Neural cell (in vitro differentiated cells): ENCODE results near the gene TRIM15. TPM values are rescaled to one million over a fixed set of nuclear protein-coding genes. Genes with fewer than 3 reads are reported as not detected.

ENCODE experiments used
- H2AFZ ChIP-seq: fragments of 200-600, 300-800 bp; sonication (generic), shearing (Covaris generic); 2 replicates; pipeline ENCODE4 v1.6.0; 2014; ENCODE audit warnings: low read depth, mild to moderate bottlenecking, antibody characterized with exemption, low read length, moderate library complexity
- H3F3A ChIP-seq: fragments of 200-600 bp; shearing (Covaris generic); 2 replicates; pipeline ENCODE4 v1.6.1; 2016; ENCODE audit warnings: mild to moderate bottlenecking, moderate library complexity, mixed read lengths, antibody characterized with exemption, low read length; ENCODE audit not compliant: insufficient read depth, poor library complexity, severe bottlenecking
- H3K27ac ChIP-seq: fragments of 200-600, 300-800 bp; sonication (generic), shearing (Covaris generic); 2 replicates; pipeline ENCODE4 v1.5.1; 2014; ENCODE audit warnings: mild to moderate bottlenecking, low read length, moderate library complexity
- H3K27me3 ChIP-seq: fragments of 300-800, 200-600 bp; sonication (generic), shearing (Covaris generic); 2 replicates; pipeline ENCODE4 v1.6.0; 2014; ENCODE audit warnings: mild to moderate bottlenecking, low read depth, low read length, moderate library complexity; ENCODE audit not compliant: insufficient read depth
- H3K36me3 ChIP-seq: fragments of 300-800, 200-600 bp; sonication (generic), shearing (Covaris generic); 2 replicates; pipeline ENCODE4 v1.5.1; 2014; ENCODE audit warnings: mild to moderate bottlenecking, antibody characterized with exemption, low read length, moderate library complexity; ENCODE audit not compliant: insufficient read depth
- H3K4me2 ChIP-seq: fragments of 300-800, 200-600 bp; sonication (generic), shearing (Covaris generic); 2 replicates; pipeline ENCODE4 v1.6.0; 2014; ENCODE audit warnings: mild to moderate bottlenecking, low read length
- H3K4me3 ChIP-seq: fragments of 300-800, 200-600 bp; sonication (generic), shearing (Covaris generic); 2 replicates; pipeline ENCODE4 v1.5.1; 2014; ENCODE audit warnings: mild to moderate bottlenecking, low read length, moderate library complexity
- H3K79me2 ChIP-seq: fragments of 200-600 bp; shearing (Covaris generic); replicated peaks from 2 replicates; pipeline ENCODE4 v1.6.0; 2014; ENCODE audit warnings: mild to moderate bottlenecking, low read length, moderate library complexity; ENCODE audit not compliant: insufficient read depth
- H3K9ac ChIP-seq: fragments of 300-800, 200-600 bp; sonication (generic), shearing (Covaris generic); 2 replicates; pipeline ENCODE4 v1.6.1; 2016; ENCODE audit warnings: mild to moderate bottlenecking, low read length, mixed read lengths
- H3K9me2 ChIP-seq: fragments of 200-600 bp; shearing (Covaris generic); 2 replicates; pipeline ENCODE4 v1.6.1; 2016; ENCODE audit warnings: mild to moderate bottlenecking, low read length, mixed read lengths; ENCODE audit not compliant: insufficient read depth
- H3K9me3 ChIP-seq: fragments of 200-600, 300-800 bp; sonication (generic), shearing (Covaris generic); 2 replicates; pipeline ENCODE4 v1.6.1; 2016; ENCODE audit warnings: mild to moderate bottlenecking, mixed run types, low read length, moderate library complexity, mixed read lengths
- H4K20me1 ChIP-seq: fragments of 200-600 bp; shearing (Covaris generic); 2 replicates; pipeline ENCODE4 v1.6.1; 2016; ENCODE audit warnings: mild to moderate bottlenecking, mixed run types; ENCODE audit not compliant: insufficient read depth
- CTCF ChIP-seq: fragments of 450-650 bp; IDR thresholded peaks from 2 replicates; pipeline ENCODE4 v1.5.1; 2014; ENCODE audit warnings: antibody characterized with exemption, mild to moderate bottlenecking, moderate library complexity; ENCODE audit not compliant: poor library complexity, severe bottlenecking
- EP300 ChIP-seq: fragments of 450-650 bp; conservative IDR thresholded peaks from 2 replicates; pipeline ENCODE4 v1.6.1; 2014; ENCODE audit warnings: antibody characterized with exemption, mild to moderate bottlenecking, moderate library complexity; ENCODE audit not compliant: poor library complexity, severe bottlenecking
- EZH2 ChIP-seq: fragments of 200-600, 300-800 bp; shearing (Covaris generic), sonication (generic); IDR thresholded peaks from 2 replicates; pipeline ENCODE4 v1.6.1; 2014; ENCODE audit warnings: antibody characterized with exemption, low read length, borderline replicate concordance, mild to moderate bottlenecking; ENCODE audit not compliant: insufficient read depth, poor library complexity, severe bottlenecking
- MXI1 ChIP-seq: fragments of 450-650 bp; conservative IDR thresholded peaks from 2 replicates; pipeline ENCODE4 v1.6.1; 2014; ENCODE audit warnings: antibody characterized with exemption, mild to moderate bottlenecking; ENCODE audit not compliant: poor library complexity, severe bottlenecking
- POLR2AphosphoS5 ChIP-seq: IDR thresholded peaks from 2 replicates; pipeline ENCODE4 v1.6.1; 2012
- RAD21 ChIP-seq: fragments of 450-650 bp; conservative IDR thresholded peaks from 2 replicates; pipeline ENCODE4 v1.6.1; 2014; ENCODE audit warnings: antibody characterized with exemption, mild to moderate bottlenecking, moderate library complexity
- REST ChIP-seq: IDR thresholded peaks from 2 replicates; pipeline ENCODE4 v1.6.1; 2012; ENCODE audit warnings: borderline replicate concordance
- SMC3 ChIP-seq: fragments of 450-650 bp; conservative IDR thresholded peaks from 2 replicates; pipeline ENCODE4 v1.6.1; 2014; ENCODE audit warnings: antibody characterized with exemption, mild to moderate bottlenecking, moderate library complexity; ENCODE audit not compliant: poor library complexity
- TAF1 ChIP-seq: IDR thresholded peaks from 2 replicates; pipeline ENCODE4 v1.6.1; 2012; ENCODE audit warnings: low read depth
- polyA minus RNA-seq: library from RNA; depleted of rRNA, polyadenylated mRNA; stranded (reverse); fragments of >200 nt; gene quantifications from 2 replicates; pipeline ENCODE4 v1.2.3, GENCODE V29; 2014
- polyA plus RNA-seq: library from polyadenylated mRNA; depleted of rRNA; stranded (reverse); fragments of >200 nt; gene quantifications from 2 replicates; pipeline ENCODE4 v1.2.3, GENCODE V29; 2014

The TRIM15 gene
- not detected in 2 replicates for polyA plus RNA-seq
- not detected in 2 replicates for polyA minus RNA-seq

GRCh38 chr6:30163090-30163917, at the start of gene TRIM15:
Gene TRIM15, plus strand, starts transcription at chr6:30163546. Its CDS starts 139 bp downstream, at chr6:30163685.
- no peaks in the 10 kb centered on the region for H3K9me3 ChIP-seq
- TF ChIP-seq POLR2AphosphoS5 = no peak

GRCh38 chr6:30113841-30114240, 49.5 kb upstream of the TRIM15 start:
- no peak overlapping the region for H3K9ac ChIP-seq
- peaks cover 21% of the 10 kb centered on the region for H3K27me3 ChIP-seq

More at GRCh38 chr6:30163090-30163917, at the start of gene TRIM15:
- H3F3A ChIP-seq = no peaks in the 10 kb centered on the region
- H3K9ac ChIP-seq = no peak within 1 kb of the TSS
- no peaks in the 10 kb centered on the region for H3K79me2 ChIP-seq
- H3K9me2 ChIP-seq = no peaks in the 10 kb centered on the region
- no peak within 1 kb of the TSS for H3K4me2 ChIP-seq
- H2AFZ ChIP-seq = no peak within 1 kb of the TSS
- H3K27ac ChIP-seq = no peak within 1 kb of the TSS
- no peak within 1 kb of the TSS for H3K4me3 ChIP-seq
- H3K27me3 ChIP-seq = no peaks in the 10 kb centered on the region
- H3K36me3 ChIP-seq = no peaks in the 10 kb centered on the region
- no peaks in the 10 kb centered on the region for H4K20me1 ChIP-seq

More at GRCh38 chr6:30113841-30114240, 49.5 kb upstream of the TRIM15 start:
- no peaks in the 10 kb centered on the region for H3K9me3 ChIP-seq
- no peak overlapping the region for H3K4me2 ChIP-seq
- H3K36me3 ChIP-seq = no peaks in the 10 kb centered on the region
- H3K4me3 ChIP-seq = no peak overlapping the region
- H3K9me2 ChIP-seq = no peaks in the 10 kb centered on the region
- TF ChIP-seq MXI1 (no peak), REST (no peak), SMC3 (no peak), POLR2AphosphoS5 (no peak), RAD21 (no peak), TAF1 (no peak), EP300 (no peak), CTCF (no peak), EZH2 (no peak)
- no peak overlapping the region for H2AFZ ChIP-seq
- H3K27ac ChIP-seq = no peak overlapping the region
- H4K20me1 ChIP-seq = no peaks in the 10 kb centered on the region
- no peaks in the 10 kb centered on the region for H3K79me2 ChIP-seq
- H3F3A ChIP-seq = no peaks in the 10 kb centered on the region
